ENCODE results near the gene HSBP1L1.

HSBP1L1 gene

DNA sequence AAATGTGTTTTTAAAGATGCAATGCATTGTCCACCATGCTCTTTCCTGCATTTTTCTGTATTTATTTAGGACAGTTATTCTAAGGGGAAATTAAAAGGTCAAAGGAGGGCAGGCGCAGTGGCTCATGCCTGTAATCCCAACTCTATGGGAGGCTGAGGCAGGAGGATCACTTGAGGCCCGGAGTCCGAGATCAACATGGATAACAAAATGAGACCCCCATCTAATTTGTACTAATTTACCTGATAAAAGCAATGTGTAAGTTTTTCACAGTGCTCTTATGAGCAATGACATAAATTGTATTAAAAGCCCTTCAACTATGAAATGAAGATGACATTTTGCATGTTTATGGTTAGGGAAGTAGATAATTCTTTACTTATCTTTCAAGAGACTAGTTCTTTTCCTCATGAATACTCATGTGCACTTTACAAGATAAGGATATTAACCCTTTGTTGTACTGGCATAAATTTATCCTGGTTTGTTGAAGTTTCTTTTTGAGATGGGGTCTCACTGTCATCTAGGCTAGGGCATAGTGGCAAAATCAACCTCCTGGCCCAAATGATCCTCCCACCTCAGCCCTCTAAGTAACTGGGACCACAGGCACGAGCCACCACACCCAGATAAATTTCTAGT, 9.7 kb downstream of the HSBP1L1 start:
- Mint-ChIP-seq H3K4me3 (no peak overlapping the region), H3K4me1 (ENCODE audit: low read depth) (peaks cover 16% of the 10 kb centered on the region), H3K9me3 (no peaks in the 10 kb centered on the region), H3K27me3 (no peaks in the 10 kb centered on the region), H3K36me3 (ENCODE audit: low read depth) (peaks cover 70% of the 10 kb centered on the region), H3K27ac (no peak overlapping the region)

DNA sequence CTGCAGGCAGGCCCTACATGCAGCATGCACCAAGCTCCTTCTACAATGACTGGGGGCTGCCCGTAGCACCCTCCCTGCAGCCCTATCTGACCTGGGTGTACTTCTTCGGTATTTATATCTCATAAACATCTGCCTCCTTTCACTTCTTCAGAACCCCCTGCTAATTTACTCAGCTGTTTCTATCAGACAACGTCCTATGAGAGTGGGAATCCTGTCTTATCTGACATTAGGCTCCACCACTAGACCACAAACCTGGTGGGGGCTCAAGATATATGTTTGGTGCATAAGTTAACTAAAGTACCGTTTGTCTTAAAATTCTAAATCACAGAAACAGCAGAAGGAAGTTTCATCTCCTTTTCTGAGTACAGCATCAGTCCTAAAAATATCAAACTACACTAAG, 10.6 kb downstream of the HSBP1L1 start:
- H3K27ac Mint-ChIP-seq = no peak overlapping the region
- H3K4me3 Mint-ChIP-seq = no peak overlapping the region
- H3K4me1 Mint-ChIP-seq (ENCODE audit: low read depth) = peaks cover 24% of the 10 kb centered on the region
- H3K27me3 Mint-ChIP-seq = no peaks in the 10 kb centered on the region
- no peaks in the 10 kb centered on the region for H3K9me3 Mint-ChIP-seq
- peaks cover 71% of the 10 kb centered on the region for H3K36me3 Mint-ChIP-seq (ENCODE audit: low read depth)

DNA sequence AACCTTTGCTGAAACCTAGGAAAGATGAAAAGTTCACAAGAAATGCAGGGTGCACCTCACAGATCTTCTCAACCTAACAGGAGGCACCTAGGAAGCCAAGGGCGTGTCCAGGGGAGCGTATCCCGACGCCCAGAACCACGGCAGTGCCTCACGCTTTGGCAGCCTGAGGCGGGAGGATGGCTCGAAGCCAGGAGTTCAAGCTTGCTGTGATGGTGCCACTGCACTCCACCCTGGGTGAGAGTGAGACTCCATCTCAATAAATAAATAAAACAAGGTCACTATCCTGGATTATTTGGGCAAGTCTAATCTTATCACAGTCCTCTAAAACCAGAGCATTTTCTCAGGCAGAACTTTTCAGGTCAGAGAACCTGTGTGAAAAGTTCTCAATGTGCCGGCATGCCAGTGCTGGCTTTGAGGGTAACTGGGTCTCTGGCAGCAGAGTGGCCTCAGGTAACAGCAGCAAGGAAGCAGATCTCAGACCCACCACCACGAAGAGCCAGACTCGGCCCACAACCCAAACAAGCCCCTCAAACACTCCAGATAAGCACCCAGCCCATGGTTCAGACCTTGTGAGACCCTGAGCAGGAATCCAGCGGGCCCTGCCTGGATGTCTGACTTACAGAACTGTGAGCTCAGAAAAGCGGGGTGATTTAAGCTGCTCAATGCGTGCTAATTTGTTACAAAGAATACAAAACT, 11.7 kb downstream of the HSBP1L1 start:
- peaks cover 31% of the 10 kb centered on the region for H3K4me1 Mint-ChIP-seq (ENCODE audit: low read depth)
- H3K27ac Mint-ChIP-seq = no peak overlapping the region
- no peaks in the 10 kb centered on the region for H3K9me3 Mint-ChIP-seq
- H3K36me3 Mint-ChIP-seq (ENCODE audit: low read depth) = peaks cover 67% of the 10 kb centered on the region
- H3K4me3 Mint-ChIP-seq = no peak overlapping the region
- no peaks in the 10 kb centered on the region for H3K27me3 Mint-ChIP-seq

DNA sequence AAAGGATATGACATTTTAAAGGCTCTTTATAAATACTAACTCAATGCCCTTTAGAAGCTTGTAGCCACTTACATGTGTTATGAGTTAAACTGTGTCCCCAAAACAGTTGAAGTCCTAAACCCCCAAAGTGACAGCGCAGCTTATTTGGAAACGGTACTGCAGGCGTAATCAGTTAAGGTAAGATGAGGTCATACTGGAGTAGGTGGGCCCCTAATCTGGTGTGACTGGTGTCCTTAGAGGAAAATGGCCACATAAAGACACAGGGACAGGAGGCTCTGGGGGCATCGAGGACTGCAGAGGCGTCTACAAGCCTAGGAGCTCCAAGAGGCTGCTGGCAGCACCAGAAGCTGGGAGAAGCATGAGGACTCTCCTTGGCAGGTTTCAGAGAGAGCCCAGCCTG, 15.4 kb downstream of the HSBP1L1 start:
- Mint-ChIP-seq H3K27ac (peak overlapping the region; percentile 24), H3K36me3 (ENCODE audit: low read depth) (peaks cover 58% of the 10 kb centered on the region), H3K9me3 (no peaks in the 10 kb centered on the region), H3K27me3 (no peaks in the 10 kb centered on the region), H3K4me1 (ENCODE audit: low read depth) (peaks cover 59% of the 10 kb centered on the region), H3K4me3 (no peak overlapping the region)

DNA sequence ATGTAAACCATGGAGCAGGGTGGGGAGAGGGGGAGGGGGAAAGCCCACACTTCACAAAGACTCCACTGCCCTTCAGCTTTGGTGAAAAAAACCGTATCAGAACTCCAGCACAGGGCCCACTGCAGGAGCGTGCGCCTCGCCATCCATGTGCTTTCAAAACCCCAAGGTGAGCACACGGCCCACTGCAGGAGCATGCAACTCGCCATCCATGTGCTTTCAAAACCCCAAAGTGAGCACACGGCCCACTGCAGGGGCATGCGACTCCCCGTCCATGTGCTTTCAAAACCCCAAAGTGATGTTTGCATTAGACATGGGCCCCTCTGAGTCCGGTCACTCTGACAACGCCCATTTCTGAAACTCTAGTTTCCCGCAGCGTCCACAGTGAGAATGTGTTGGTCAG, 16.1 kb downstream of the HSBP1L1 start:
- no peak overlapping the region for H3K27ac Mint-ChIP-seq
- H3K36me3 Mint-ChIP-seq (ENCODE audit: low read depth) = peaks cover 58% of the 10 kb centered on the region
- H3K4me1 Mint-ChIP-seq (ENCODE audit: low read depth) = peaks cover 66% of the 10 kb centered on the region
- no peaks in the 10 kb centered on the region for H3K27me3 Mint-ChIP-seq
- no peaks in the 10 kb centered on the region for H3K9me3 Mint-ChIP-seq
- H3K4me3 Mint-ChIP-seq = no peak overlapping the region

DNA sequence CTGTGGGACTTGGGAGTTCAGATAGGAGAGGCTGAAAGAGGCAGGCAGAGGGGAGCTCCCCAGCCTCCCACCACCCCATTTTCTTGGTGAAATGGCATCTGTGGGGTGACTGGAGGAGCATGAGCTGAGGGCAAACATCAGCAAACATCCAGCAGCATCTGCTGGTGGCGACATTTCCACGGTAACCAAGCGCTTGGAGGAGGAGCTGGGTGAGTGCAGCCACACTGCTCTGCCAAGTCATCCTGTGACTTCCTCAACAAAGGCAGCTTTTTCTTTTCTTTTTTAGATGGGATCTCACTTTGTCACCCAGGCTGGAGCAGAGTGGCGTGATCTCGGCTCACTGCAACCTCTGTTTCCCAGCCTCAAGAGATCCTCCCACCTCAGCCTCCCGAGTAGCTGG, 18.3 kb downstream of the HSBP1L1 start:
- H3K36me3 Mint-ChIP-seq (ENCODE audit: low read depth) = peaks cover 58% of the 10 kb centered on the region
- H3K9me3 Mint-ChIP-seq = no peaks in the 10 kb centered on the region
- H3K4me1 Mint-ChIP-seq (ENCODE audit: low read depth) = peaks cover 80% of the 10 kb centered on the region
- no peaks in the 10 kb centered on the region for H3K27me3 Mint-ChIP-seq
- peak overlapping the region; percentile 79 for H3K27ac Mint-ChIP-seq
- H3K4me3 Mint-ChIP-seq = peak overlapping the region; percentile 38

DNA sequence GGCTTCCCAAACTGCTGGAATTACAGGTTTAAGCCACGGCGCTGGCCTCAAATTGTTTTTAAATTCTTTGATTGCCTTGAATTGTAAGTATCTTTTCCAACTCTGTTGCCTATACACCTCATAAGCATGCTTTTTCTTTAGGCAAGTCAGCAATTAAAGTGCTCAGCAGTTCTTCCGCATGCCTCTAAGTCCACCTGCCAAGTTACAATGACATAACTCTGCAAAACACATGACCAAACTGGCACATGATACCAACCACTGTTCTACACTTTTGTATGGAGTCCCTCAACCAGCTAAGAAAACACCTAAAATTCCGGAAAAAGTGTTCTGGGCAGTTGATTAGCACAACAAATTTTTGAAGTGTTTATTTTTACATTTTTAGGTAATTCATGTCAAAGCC, 18.8 kb downstream of the HSBP1L1 start:
- H3K9me3 Mint-ChIP-seq = no peaks in the 10 kb centered on the region
- H3K27me3 Mint-ChIP-seq = no peaks in the 10 kb centered on the region
- H3K27ac Mint-ChIP-seq = no peak overlapping the region
- peaks cover 55% of the 10 kb centered on the region for H3K36me3 Mint-ChIP-seq (ENCODE audit: low read depth)
- H3K4me1 Mint-ChIP-seq (ENCODE audit: low read depth) = peaks cover 76% of the 10 kb centered on the region
- peak overlapping the region; percentile 48 for H3K4me3 Mint-ChIP-seq

DNA sequence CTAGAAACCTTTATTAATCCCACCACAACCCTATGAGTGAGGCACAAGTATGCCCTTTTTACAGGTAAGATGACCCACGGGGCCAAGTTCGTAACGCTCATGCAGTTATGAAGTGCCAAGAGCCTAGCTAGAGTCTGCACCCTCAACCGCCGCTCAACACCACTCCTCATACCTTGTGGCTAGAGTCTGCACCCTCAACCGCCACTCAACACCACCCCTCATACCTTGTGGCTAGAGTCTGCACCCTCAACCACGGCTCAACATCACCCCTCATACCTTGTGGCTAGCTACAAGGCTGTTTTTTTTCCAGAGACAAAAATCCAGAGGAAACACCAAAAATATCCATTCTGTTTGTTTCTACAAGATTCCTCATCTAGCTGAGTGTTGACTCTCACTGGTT, 19.4 kb downstream of the HSBP1L1 start:
- Mint-ChIP-seq H3K36me3 (ENCODE audit: low read depth) (peaks cover 55% of the 10 kb centered on the region), H3K4me1 (ENCODE audit: low read depth) (peaks cover 76% of the 10 kb centered on the region), H3K9me3 (no peaks in the 10 kb centered on the region), H3K27me3 (no peaks in the 10 kb centered on the region), H3K4me3 (peak overlapping the region; percentile 61), H3K27ac (peak overlapping the region; percentile 68)

DNA sequence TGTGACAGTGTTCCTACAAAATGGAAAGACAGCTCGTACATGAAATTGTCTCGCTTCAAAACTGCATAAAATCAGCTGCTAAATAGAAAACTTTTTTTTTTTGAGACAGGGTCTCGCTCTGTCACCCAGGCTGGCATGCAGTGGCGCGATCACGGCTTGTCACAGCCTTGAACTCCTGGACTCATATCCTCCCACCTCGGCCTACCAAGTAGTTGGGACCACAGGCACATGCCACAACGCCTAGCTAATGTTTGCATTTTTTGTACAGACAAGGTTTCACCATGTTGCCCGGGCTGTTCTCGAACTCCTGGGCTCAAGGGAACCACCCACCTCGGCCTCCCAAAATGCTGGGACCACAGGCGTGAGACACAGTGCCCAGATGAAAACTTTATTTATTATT, 20.7 kb downstream of the HSBP1L1 start:
- no peaks in the 10 kb centered on the region for H3K9me3 Mint-ChIP-seq
- no peak overlapping the region for H3K27ac Mint-ChIP-seq
- H3K27me3 Mint-ChIP-seq = no peaks in the 10 kb centered on the region
- peaks cover 48% of the 10 kb centered on the region for H3K36me3 Mint-ChIP-seq (ENCODE audit: low read depth)
- H3K4me3 Mint-ChIP-seq = peak overlapping the region; percentile 15
- H3K4me1 Mint-ChIP-seq (ENCODE audit: low read depth) = peaks cover 66% of the 10 kb centered on the region

DNA sequence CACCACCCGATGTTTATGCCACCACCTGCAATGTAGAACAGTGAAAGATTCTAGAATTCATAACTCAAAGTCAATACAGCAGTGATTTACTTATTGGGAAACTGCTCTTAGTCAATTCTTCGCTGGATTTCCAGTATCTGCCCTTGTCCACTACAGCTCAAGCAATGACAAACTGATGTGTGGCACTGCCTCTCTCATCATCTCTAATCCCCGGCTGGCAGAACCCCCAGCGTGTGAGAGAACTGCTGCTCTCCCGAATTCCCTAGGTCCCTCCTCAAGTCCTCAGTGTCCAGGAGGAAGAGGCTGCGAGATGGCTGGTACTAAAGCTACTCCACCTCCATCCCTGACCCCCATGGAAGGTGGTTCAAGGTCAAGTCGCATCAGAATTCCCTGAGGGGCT, 22.3 kb downstream of the HSBP1L1 start:
- no peaks in the 10 kb centered on the region for H3K9me3 Mint-ChIP-seq
- H3K36me3 Mint-ChIP-seq (ENCODE audit: low read depth) = peaks cover 46% of the 10 kb centered on the region
- H3K4me1 Mint-ChIP-seq (ENCODE audit: low read depth) = peaks cover 57% of the 10 kb centered on the region
- peak overlapping the region; percentile 96 for H3K4me3 Mint-ChIP-seq
- H3K27me3 Mint-ChIP-seq = no peaks in the 10 kb centered on the region
- H3K27ac Mint-ChIP-seq = peak overlapping the region; percentile 67

DNA sequence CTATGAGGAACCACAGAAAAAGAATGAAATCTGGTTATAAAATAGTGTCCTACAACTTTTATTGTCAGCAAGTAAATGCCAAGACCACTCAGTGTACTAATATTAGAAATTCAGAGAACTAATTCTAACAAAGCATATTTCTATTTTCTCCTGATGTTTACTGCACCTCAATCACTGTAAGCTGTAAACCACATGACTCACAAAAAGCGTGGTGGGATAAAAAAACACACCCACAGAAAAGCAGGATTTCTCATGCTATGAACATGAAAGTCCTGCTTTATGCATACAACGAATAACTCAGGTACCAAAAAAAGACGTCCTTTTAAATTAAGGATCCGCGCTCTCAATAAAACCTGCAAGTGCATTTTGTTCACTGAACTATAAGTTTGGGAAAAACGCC, 23.1 kb downstream of the HSBP1L1 start:
- no peaks in the 10 kb centered on the region for H3K27me3 Mint-ChIP-seq
- H3K36me3 Mint-ChIP-seq (ENCODE audit: low read depth) = peaks cover 37% of the 10 kb centered on the region
- H3K4me1 Mint-ChIP-seq (ENCODE audit: low read depth) = peaks cover 48% of the 10 kb centered on the region
- no peaks in the 10 kb centered on the region for H3K9me3 Mint-ChIP-seq
- H3K4me3 Mint-ChIP-seq = peak overlapping the region; percentile 96
- peak overlapping the region; percentile 74 for H3K27ac Mint-ChIP-seq

DNA sequence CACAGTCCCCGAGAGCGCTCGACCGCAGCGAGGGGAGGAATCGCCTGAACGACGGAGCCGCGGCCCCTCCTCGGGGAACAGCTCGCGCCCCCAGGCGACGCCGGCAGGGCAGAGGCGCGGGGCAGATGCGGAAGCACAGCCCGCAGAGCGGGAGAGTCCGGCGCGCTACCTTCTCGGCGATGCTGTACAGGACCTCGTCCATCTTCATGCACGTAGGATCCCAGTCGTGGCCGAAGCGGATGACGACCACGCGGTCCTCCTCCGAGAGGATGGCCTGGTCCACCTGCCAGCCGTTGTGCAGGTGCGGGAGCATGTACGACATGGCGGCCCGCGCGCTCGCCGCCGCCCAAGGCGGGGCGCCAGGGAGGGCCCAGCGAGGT, 23.6 kb downstream of the HSBP1L1 start:
- Mint-ChIP-seq H3K36me3 (ENCODE audit: low read depth) (peaks cover 36% of the 10 kb centered on the region), H3K4me1 (ENCODE audit: low read depth) (peaks cover 43% of the 10 kb centered on the region), H3K9me3 (no peaks in the 10 kb centered on the region), H3K4me3 (peak overlapping the region; percentile 96), H3K27ac (peak overlapping the region; percentile 74), H3K27me3 (no peaks in the 10 kb centered on the region)

DNA sequence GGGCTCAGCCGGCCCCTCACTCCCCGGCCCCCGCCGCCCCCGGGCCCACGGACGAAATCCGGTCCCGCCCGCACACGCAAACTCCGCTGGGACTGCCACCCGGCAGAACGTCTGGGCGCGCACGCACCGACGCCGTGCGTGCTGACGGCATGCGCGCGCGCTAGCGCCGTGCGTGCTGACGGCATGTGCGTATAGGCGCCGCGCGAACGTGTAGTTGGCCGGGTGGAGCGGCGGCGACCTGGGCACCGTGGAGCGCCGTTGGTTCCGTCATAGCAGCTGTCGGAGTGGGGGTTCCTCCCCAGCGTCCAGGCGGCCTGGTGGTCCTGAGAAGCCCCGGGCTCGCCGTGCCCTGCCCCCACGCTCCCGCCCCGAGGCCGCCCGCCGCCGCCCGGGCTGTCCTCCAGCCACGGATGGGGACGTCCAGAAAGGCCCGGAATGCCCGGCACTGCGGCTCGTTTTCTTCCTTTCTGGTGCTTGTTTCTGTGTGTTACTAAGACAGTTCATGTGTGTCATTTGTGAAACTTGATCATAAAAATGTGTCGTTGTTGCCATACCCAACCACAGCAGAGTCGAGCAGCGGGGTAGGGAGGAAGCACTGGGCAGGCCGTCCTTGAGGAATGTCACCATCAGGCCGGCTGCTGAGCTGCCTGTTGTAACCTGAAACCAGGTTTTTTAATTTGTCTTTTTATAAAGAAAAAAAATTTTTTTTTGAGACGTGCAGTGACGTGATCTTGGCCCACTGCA, 24.2 kb downstream of the HSBP1L1 start, which contains the start of gene TXNL4A:
Gene TXNL4A, minus strand, starts transcription at position 113 of the 744 bp plus-strand sequence. CDS start 171 bp downstream, outside the sequence.
- no peaks in the 10 kb centered on the region for H3K9me3 Mint-ChIP-seq
- H3K27me3 Mint-ChIP-seq = no peaks in the 10 kb centered on the region
- peak within 1 kb of the TSS; percentile 96 for H3K4me3 Mint-ChIP-seq
- peaks cover 38% of the 10 kb centered on the region for H3K4me1 Mint-ChIP-seq (ENCODE audit: low read depth)
- peaks cover 35% of the 10 kb centered on the region for H3K36me3 Mint-ChIP-seq (ENCODE audit: low read depth)
- H3K27ac Mint-ChIP-seq = peak within 1 kb of the TSS; percentile 96

DNA sequence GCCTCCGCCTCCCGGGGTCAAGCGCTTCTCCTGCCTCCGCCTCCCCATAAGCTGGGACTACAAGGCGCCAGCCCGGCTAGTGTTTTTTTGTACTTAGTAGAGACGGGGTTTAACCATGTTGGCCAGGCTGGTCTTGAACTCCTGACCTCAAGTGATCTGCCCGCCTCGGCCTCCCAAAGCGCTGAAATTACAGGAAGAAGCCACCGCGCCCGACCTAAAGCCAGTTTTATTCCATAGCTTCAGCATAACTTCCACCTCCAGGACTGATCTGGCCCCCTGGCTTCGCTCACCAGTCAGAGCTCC, 24.7 kb downstream of the HSBP1L1 start:
- peaks cover 33% of the 10 kb centered on the region for H3K4me1 Mint-ChIP-seq (ENCODE audit: low read depth)
- H3K9me3 Mint-ChIP-seq = no peaks in the 10 kb centered on the region
- H3K27ac Mint-ChIP-seq = peak overlapping the region; percentile 96
- peaks cover 30% of the 10 kb centered on the region for H3K36me3 Mint-ChIP-seq (ENCODE audit: low read depth)
- H3K4me3 Mint-ChIP-seq = peak overlapping the region; percentile 96
- H3K27me3 Mint-ChIP-seq = no peaks in the 10 kb centered on the region

DNA sequence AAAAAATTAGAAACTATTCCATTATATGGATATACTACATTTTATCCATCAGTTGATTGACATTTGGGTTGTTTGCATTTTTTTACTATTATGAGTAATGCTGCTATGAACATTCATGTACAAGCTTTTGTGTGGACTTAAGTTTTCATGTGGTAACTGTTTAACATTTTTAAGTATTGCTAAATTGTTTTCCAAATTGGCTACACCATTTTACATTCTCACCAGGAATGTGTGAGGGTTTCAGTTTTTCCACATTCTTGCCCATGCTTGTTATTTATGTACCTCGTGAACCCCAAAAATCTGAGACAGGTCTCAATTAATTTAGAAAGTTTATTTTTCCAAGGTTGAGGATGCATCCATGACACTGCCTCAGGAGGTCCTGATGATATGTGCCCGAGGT, 27.1 kb downstream of the HSBP1L1 start:
- Mint-ChIP-seq H3K4me3 (no peak overlapping the region), H3K27ac (no peak overlapping the region), H3K9me3 (no peaks in the 10 kb centered on the region), H3K4me1 (ENCODE audit: low read depth) (peaks cover 11% of the 10 kb centered on the region), H3K36me3 (ENCODE audit: low read depth) (peaks cover 14% of the 10 kb centered on the region), H3K27me3 (no peaks in the 10 kb centered on the region)

All from stimulated activated naive CD8-positive, alpha-beta T cell treated with anti-CD3 and anti-CD28 coated beads, Interleukin-15, Interleukin-2, amounts not matched to agents 100 ng/mL and 50 ng/mL, for 24 hours (primary cell).